ENCODE data around the gene FBLN2. TPM values are rescaled to one million over a fixed set of nuclear protein-coding genes. Genes with fewer than 3 reads are reported as not detected.

Gene FBLN2
- total RNA-seq, 1 donor from 2014 or later = 67.5 TPM

DNA sequence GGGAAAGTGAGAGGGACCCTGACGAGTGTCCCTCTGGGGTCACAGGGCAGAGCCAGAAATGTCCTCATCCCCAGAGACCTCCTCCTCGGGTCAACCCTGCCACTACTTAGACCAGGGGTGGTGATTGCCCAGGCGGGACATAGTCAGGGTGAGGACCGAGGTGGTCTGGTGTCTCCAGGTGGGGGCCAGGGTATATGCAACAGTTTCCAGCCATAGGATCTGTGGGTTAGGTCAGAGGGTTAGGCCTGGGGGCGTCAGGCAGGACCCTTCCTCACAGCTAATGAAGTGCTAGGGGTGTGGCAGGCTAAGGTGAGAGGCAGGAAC is 22.3 kb upstream of the FBLN2 start:
- Mint-ChIP-seq H3K36me3 (peaks cover 4% of the 10 kb centered on the region), H3K9me3 (peaks cover 13% of the 10 kb centered on the region), H3K27ac (peak overlapping the region; percentile 91), H3K27me3 (ENCODE audit: low read depth) (no peaks in the 10 kb centered on the region), H3K4me1 (peaks cover 21% of the 10 kb centered on the region), H3K4me3 (no peak overlapping the region)
- no peak for DNase-seq (ENCODE audit: low spot score in 2 of 2, unreplicated experiment in 2 of 2)
- TF ChIP-seq, protein P1, sequence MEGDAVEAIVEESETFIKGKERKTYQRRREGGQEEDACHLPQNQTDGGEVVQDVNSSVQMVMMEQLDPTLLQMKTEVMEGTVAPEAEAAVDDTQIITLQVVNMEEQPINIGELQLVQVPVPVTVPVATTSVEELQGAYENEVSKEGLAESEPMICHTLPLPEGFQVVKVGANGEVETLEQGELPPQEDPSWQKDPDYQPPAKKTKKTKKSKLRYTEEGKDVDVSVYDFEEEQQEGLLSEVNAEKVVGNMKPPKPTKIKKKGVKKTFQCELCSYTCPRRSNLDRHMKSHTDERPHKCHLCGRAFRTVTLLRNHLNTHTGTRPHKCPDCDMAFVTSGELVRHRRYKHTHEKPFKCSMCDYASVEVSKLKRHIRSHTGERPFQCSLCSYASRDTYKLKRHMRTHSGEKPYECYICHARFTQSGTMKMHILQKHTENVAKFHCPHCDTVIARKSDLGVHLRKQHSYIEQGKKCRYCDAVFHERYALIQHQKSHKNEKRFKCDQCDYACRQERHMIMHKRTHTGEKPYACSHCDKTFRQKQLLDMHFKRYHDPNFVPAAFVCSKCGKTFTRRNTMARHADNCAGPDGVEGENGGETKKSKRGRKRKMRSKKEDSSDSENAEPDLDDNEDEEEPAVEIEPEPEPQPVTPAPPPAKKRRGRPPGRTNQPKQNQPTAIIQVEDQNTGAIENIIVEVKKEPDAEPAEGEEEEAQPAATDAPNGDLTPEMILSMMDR (IDR thresholded peaks at IDR 0.05; ENCODE audit: unreplicated experiment) = no peak

DNA sequence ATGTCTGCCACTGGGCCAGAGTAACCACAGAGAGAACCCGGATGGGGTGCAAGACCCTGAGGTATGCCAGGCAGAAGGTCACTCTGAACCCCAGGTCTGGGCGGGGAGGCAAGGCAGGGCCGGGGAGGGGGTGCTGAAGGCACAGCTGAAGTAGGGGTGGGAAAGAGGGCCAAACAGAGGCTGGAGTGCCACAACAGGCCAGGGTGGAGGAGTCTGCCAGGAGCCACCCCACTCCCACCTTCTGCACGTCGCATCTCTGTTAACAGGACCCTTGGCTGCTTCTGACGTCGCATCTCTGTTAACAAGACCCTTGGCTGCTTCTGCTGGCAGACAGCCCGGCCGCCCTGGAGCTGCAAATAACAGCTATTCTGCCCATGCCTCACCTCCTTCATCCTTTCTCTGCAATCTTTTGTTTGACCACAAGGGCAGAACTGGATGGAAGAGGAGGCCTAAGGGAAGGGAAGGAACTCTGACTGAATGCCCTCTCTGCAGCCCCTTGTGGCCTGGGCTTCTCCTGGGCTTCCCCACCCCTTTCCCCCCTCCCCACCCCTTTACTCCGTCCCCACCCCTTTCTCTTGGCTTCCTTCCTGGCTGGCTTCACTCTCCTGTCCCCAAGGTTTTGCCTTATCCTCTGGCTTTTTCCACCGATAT is 20.6 kb upstream of the FBLN2 start:
- Mint-ChIP-seq H3K27me3 (ENCODE audit: low read depth) (no peaks in the 10 kb centered on the region), H3K36me3 (no peaks in the 10 kb centered on the region), H3K4me1 (peaks cover 21% of the 10 kb centered on the region), H3K27ac (no peak overlapping the region), H3K9me3 (no peaks in the 10 kb centered on the region), H3K4me3 (no peak overlapping the region)
- DNase-seq (ENCODE audit: low spot score in 2 of 2, unreplicated experiment in 2 of 2) = no peak
- TF ChIP-seq, protein P1 (IDR thresholded peaks at IDR 0.05; ENCODE audit: unreplicated experiment) = peak; percentile 46

DNA sequence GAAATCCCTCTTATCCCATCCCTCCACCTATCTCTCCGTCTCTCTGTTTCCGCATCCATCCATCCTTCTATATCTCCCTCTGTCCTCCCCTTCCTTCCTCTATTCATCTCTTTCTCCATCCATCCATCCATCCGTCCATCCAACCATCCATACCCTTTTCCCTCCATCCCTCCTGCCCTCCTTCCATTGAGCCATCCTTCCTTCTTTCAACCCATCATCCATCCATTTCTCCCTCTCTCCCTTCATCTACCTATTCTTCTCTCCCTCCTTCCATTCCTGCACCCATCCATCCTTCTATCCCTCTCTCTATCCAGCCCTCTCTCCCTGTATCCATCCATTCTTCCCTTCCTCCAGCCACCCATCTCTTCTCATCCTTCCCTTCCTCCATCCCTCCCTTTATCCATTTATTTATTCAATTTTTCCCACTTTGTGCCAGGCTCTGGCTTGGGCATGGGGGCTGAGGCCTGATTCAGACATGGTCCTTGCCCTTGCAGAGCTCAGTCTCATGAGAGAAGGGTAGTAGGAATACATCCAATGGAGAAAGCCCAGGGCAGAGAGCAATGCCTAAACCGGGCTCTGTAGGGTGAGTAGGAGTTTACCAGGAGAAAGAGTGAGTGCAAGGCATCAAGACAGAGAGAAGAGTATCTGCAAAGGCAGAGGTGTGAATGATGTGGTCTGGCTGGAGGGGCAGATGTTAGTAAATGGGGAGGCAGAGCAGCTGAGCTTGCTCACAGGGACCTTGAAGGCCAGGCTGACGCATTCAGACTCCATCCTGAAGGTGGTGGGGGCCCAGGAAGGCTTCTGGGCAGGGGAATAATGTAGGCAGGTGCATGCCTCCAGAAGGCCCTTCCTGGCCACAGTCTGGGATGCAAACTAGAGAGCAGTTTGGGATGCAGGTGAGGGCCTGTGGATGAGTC is 19.5 kb upstream of the FBLN2 start:
- peaks cover 21% of the 10 kb centered on the region for H3K4me1 Mint-ChIP-seq
- no peak overlapping the region for H3K27ac Mint-ChIP-seq
- H3K4me3 Mint-ChIP-seq = no peak overlapping the region
- no peaks in the 10 kb centered on the region for H3K9me3 Mint-ChIP-seq
- TF ChIP-seq, protein P1 (IDR thresholded peaks at IDR 0.05; ENCODE audit: unreplicated experiment) = no peak
- no peaks in the 10 kb centered on the region for H3K36me3 Mint-ChIP-seq
- no peak for DNase-seq (ENCODE audit: low spot score in 2 of 2, unreplicated experiment in 2 of 2)
- no peaks in the 10 kb centered on the region for H3K27me3 Mint-ChIP-seq (ENCODE audit: low read depth)

DNA sequence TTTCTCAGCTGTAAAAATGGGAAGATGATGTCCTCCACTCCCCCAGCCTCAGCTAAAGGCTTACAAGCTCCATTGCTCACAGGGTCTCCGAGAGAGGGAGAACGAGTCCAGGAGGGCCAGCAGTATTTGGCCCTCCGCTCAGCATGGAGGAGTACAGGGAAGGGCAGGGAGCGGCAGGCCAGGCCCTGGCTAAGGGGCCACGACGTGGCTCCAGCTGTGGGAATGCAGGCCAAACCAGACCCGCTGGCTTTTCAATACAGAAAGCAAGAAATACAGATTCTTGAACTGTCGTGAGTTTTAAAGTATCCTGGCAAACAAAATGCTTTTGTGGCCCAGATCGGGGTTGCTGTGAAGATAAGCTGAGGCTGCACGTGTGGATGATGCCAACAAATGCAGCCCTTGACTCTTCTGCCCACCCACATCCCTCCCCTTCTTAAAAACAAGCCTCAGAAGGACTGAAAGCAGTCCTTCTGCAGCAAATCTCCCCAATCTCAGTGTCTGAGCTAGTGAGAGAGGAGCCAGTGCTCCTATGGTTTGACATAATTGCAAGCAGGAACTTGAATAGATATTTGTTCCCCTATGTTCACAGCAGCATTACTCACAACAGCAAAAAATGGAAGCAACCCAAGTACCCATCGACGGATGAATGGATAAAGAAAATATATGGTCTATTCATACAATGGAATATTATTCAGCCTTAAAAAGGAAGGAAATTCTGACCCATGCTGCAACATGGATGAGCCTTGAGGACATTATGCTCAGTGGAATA is 18.5 kb upstream of the FBLN2 start:
- H3K4me1 Mint-ChIP-seq = peaks cover 16% of the 10 kb centered on the region
- no peak for DNase-seq (ENCODE audit: low spot score in 2 of 2, unreplicated experiment in 2 of 2)
- H3K27ac Mint-ChIP-seq = no peak overlapping the region
- no peaks in the 10 kb centered on the region for H3K9me3 Mint-ChIP-seq
- no peaks in the 10 kb centered on the region for H3K27me3 Mint-ChIP-seq (ENCODE audit: low read depth)
- TF ChIP-seq, protein P1 (IDR thresholded peaks at IDR 0.05; ENCODE audit: unreplicated experiment) = no peak
- H3K4me3 Mint-ChIP-seq = no peak overlapping the region
- H3K36me3 Mint-ChIP-seq = no peaks in the 10 kb centered on the region

DNA sequence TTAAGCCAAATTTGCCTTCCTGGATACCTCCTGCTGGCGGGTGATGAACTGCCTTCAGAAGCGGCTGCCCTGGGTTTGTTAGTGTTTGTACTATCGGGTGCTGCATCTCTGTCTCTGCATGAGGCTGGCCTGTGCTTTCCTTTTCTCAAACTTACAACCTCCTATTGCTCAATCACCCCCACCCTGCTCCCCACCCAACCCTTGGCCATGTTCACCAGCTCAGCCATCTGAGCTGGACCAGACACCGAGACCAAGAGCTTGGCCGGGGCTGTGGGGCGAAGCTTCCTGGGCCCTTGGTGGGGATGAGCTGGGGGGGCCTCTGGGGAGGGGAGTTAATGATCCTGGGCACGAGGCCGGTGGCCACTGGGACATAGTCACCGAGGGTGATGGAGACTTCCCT is 16.8 kb upstream of the FBLN2 start:
- TF ChIP-seq, protein P1 (IDR thresholded peaks at IDR 0.05; ENCODE audit: unreplicated experiment) = no peak
- DNase-seq (ENCODE audit: low spot score in 2 of 2, unreplicated experiment in 2 of 2) = no peak
- no peaks in the 10 kb centered on the region for H3K9me3 Mint-ChIP-seq
- H3K36me3 Mint-ChIP-seq = no peaks in the 10 kb centered on the region
- peaks cover 10% of the 10 kb centered on the region for H3K4me1 Mint-ChIP-seq
- no peaks in the 10 kb centered on the region for H3K27me3 Mint-ChIP-seq (ENCODE audit: low read depth)
- no peak overlapping the region for H3K27ac Mint-ChIP-seq
- H3K4me3 Mint-ChIP-seq = no peak overlapping the region
